Stimulated activated CD4-positive, alpha-beta T cell treated with anti-CD3 and anti-CD28 coated beads, Interleukin-12 subunit alpha, Interleukin-12 subunit beta, amount 100 ng/mL, for 24 hours (primary cell): ENCODE measurements around the gene GGN.
A peak's percentile ranks its signal among the peaks of the same experiment; 100 is the strongest.
"Not testable (repeated sequence)": the region's sequence is repeated elsewhere in the genome, so short reads cannot be mapped to it uniquely, and the experiment has no call there.

Source experiments
- DNase-seq, 2 experiments: peaks; one replicate each; pipeline ENCODE4 v3.0.0-alpha.2; 2020; ENCODE audit warnings: low read depth in 2 of 2

GGN gene

DNA sequence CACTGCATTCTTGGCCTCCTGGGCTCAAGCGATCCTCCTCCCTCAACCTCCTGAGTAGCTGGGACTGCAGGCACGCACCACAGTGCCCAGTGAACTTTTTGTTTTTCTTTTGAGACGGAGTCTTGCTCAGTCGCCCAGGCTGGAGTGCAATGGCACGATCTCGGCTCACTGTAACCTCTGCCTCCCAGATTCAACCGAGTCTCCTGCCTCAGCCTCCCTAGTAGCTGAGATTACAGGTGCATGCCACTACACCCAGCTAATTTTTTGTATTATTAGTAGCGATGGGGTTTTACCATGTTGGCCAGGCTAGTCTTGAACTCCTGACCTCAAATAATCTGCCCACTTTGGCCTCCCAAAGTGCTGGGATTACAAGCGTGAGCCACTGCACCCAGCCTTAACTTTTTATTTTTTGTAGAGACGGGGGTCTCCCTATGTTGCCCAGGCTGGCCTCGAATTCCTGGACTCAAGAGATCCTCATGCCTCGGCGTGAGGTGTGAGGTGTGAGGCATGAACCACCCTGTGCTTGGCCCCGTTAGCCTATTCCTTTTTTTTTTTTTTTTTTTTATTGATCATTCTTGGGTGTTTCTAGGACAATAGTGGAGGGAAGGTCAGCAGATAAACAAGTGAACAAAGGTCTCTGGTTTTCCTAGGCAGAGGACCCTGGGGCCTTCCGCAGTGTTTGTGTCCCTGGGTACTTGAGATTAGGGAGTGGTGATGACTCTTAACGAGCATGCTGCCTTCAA, 24.7 kb downstream of the GGN start:
- DNase-seq = not testable (repeated sequence)

DNA sequence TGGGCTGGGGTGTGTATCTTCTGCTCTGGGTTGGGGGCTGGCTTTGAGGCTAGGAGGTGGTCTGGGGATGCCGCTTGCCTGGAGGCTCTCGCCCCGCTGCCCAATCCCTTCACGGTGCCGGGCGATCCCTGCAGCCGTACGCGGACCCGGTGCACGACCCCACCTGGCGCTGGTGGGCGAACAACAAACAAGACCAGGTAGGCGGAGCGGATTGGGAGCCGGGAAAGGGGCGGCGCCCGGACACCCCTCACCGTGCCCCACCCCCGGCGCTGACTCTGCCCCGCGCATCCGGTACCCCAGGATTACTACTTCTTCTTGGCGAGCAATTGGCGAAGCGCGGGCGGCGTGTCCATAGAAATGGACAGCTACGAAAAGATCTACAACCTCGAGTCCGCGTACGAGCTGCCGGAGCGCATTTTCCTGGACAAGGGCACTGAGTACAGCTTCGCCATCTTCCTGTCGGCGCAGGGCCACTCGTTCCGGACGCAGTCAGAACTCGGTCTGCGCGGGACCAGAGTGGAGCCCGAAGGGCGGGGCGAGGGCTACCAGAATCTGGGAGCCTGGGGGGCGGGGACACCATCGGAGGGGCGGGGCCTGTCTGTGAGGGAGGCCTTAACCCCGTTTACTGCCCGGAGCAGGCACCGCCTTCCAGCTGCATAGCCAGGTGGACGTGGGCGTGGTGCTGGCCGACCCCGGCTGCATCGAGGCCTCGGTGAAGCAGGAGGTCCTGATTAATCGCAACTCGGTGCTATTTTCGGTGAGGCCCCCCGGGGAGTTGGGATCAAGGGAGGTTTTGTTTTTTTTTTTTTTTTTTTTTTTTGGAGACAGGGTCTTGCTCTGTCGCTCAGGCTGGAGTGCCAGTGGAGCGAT, 25.5 kb downstream of the GGN start:
- DNase-seq = peak; percentile 52 to 92

DNA sequence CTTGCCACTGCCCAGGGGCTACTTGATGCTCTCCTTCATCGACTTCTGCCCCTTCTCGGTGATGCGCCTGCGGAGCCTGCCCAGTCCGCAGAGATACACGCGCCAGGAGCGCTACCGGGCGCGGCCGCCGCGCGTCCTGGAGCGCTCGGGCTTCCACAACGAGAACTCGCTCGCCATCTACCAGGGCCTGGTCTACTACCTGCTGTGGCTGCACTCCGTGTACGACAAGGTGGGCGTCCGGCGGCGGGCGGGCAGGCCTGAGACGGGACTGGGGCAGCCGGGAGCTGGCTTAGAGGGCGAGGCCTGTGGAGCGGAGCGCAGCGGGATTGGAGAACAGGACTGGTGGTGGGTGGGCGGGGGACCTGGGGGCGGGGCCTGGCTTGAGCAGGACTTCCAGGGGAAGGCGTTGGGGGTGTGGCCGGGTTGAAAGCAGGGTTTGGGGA, 26.2 kb downstream of the GGN start:
- DNase-seq = peak; percentile 26 to 73

DNA sequence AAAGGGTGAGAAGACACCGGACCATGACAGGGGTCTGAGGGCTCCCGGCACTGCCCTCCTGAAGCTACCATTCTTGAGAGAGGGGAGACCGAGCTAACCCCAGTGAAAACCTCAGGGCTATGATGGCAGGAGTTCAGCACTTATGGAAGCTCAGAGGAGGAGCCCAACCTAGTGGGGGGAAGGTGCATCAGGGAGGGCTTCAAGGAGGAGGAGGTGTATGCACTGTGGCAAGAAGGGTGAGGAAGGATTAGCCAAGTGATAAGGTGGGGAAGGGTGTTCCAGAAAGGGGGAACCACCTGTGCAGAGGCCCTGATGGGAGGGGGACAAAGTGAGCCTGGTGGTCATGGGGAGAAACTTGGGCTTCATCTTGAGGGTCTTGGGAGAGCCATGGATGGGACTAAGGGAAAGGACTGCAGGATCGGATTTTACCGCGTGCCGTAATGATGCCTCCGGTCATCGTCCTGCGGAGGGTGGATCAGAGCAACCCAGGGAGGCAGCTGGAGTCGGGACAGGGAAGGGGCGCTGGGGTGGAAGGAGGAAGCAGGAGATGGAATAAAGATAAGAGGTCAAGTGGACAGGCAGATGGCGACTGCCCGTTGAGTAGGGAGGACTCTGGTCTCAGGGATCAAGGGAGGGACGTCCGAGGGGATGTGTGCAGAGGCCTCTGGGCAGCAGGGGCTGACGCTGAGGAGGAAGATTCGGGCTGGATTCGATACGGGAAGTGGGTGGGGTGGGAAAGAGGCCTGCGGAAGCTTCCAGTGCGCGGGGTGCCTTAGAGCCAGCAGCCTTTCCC, 26.8 kb downstream of the GGN start:
- no peak for DNase-seq

DNA sequence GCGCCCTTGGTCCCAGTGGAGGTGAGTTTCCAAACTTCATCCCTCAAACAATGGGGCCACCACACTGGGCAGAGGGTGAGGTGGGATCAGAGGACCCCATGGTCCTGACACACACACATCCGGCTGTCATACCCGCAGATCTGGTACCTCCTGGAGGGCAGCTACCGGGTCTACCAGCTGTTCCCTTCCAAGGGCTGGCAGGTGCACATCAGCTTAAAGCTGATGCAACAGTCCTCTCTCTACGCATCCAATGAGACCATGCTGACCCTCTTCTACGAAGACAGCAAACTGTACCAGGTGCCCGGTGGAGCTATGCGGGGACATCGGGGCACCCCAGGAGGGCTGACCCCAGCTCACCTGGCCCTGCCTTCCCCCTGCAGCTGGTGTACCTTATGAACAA, 27.5 kb downstream of the GGN start:
- DNase-seq = no peak

DNA sequence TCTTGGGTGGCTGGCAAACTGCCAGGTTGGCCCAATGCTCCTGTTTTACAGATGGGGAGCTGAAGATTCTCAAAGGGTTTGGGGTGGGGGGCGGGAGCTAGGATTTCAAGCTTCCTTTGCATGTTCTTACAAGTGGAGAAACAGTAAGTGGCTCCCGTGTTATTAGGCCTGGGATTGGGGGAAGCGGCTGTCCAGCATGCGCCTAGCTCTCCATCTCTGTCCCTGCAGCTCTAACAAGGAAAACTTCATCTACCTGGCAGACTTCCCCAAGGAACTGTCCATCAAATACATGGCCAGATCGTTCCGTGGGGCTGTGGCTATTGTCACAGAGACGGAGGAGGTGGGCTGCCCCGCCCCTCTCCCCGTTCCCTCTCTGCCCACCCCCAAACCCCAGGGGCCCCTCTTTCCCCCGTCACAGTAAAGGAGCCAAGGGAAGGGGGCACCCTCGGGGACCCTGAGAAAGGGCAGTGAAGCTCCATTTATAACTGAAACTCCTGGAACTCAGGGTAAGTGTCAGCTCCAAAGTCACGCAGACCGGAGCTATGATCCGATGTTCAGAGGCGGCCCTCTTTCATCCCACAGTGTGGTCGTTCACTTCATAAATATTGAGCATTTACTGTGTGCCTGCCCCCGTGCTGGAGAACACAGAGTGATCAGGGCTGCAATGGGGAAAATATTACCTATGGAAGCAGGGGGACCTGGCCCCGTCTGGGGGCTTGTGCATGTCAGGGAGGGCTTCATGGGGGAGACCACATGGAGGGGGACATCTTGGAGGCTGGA, 28.4 kb downstream of the GGN start:
- no peak for DNase-seq

DNA sequence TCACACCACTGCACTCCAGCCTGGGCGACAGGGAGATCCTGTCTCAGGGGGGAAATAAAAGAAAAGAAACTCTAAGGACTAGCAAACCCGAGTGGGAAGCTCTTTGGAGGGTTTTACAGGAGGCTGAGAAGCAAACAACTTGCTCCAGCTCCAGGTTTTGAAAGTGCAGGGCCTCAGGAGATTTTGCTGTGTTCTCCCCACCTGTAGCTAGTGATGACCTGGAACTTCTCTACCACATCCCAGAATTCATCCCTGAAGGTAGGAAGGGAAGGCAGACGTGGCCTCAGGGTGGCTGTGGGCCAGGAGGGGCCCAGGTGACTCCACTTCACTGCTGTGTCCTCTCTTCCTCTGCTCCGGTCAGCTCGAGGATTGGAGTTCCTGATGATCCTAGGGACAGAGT, 29.8 kb downstream of the GGN start:
- no peak for DNase-seq

DNA sequence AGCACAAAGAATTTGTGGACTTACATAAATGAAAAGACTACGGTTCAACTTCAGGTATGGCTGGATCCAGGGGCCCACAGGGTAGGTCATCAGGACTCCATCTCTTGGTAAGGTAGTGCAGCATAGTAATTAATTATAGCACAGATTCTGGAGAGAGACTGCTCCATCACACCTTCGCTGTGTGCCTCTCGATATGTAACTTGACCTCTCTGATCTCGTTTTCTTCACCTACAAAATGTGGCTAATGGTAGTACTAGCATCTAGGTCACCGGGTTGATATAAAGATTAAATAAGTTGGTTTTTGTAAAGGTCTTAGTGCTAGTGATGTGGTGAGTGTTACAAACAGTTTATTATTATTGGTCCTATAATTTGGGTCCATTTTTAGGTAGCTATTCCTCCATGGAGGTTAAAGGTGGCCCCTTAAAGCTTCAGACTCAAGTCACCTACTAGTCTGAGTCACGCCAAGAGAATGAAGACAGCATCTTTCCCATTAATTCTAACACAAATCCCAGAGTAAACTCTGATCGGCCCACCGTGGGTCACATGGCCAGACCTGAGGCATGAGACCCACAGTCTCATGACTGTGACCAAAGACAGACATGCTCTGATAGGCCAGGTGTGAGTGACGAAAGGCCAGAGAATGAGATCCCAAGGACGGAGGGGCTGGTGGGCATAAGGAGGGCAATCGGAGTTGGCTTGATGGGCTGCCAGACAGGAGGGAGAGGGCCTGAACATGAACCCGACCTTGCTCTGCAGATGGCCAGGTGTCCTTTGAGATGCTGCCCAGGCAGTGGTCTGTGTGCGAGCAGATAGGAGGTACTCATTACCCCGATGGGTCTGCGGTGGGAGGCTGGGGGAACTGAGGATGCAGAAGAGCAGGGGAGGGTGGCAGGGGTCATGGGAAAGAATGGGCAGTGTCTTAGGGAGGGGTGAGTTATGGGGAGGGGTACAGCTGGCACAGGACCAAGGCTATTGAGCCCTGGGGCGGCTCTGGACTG, 31.8 kb downstream of the GGN start:
- DNase-seq = no peak

DNA sequence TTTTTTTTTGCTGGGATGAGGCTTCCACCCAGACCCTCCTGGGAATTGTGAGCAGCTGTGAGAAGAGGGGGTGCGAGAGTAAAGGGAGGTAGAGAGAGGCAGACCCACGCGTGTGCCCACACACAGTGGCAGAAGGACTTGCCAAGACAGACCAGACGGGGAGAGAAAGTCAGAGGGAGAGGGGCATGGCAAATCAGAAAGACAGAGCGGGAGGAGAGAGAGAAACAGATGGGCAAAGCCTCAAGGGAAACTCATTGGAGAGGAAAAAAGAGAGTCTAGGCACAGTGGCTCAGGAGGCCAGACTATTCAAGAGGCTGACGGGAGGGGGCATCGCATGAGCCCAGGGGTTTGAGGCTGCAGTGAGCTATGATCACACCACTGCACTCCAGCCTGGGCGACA, 35.2 kb downstream of the GGN start:
- no peak for DNase-seq

DNA sequence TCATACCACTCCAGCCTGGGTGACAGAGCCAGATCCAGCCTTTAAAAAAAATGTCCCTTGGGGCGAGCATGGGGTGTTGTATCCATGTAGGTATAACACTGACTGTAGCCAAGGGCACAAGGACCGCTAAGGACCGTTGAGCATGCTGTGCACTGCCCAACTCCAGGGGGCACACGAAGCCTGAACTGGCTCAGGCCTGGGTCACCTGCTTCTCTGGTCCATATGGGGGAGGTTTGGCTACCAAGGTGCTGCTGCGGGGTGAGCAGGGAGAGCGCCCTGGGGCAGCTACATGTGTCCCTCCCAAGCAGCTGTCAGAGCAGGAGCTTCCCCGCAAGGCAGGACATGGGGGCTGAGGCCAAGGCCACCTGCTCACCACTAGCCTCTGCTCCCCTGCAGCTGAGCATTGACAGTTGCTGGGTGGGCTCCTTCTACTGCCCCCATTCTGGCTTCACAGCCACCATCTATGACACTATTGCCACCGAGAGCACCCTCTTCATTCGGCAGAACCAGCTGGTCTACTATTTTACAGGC, 35.9 kb downstream of the GGN start:
- DNase-seq = no peak

DNA sequence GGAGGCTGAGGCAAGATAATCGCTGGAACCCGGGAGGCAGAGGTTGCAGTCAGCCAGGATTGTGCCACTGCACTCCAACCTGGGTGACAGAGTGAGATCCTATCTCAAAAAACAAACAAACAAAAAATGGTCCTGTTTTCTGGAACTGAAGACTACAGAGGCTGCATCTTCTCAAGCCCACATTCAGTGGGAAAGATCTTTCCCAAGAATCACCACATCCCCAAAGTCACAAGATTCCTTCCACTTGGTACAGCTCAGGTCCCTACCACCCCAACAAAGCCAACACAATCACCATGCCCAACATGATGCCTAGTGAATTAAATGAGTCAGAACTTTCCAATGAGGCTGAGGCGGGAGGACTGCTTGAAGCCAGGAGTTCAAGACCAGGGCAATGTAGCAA, 37.0 kb downstream of the GGN start:
- DNase-seq = no peak

DNA sequence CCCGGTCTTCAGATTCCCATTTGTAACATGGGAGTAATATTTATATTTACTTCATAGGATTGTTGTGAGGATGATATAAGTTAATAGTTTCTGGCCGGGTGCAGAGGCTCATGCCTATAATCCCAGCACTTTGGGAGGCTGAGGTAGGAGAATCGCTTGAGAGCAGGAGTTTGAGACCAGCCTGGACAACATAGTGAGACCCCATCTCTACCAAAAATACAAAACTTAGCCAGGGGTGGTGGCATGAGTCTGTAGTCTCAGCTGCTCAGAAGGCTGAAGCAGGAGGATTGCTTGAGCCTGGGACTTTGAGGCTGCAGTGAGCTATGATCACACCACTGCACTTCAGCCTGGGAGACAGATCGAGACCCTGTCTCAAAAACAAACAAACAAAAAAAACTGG, 41.0 kb downstream of the GGN start:
- no peak for DNase-seq

DNA sequence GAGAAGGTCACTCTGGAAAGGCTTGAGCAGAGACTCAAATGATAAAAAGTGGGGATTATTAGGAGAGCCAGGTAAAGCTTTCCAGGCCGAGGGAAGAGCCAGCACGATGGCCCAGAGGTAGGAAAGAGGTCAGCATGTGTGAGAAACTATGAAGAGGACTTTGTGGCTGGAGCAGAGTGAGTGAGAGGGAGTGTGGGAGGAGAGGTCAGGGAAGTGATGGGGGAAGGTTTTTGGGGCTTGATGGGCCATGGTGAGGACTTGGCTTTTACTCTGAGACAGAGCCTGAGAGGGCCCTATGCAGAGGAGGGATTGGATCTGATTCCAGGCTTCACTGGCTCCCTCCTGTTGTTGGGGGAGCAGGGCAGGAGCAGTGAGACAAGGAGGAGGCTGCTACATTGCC, 46.9 kb downstream of the GGN start:
- no peak for DNase-seq

DNA sequence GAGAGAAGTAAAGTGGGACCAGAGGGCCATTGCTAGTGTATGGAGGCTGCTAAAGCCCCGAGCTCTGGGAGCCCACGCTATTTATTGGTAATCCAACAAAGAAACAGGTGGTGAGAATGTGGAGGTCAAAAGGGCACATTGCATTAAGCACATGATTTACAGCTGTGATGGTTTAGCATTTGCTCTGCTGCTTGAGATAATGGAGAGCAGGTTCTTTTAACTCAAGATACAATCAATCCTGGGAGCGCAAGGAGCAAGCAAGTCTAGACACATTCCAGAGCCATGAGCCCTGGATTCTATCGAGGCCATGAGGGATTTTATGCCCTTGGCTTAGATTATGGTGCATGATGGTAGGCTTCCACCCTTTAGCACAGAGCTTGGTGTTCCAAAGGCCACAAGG, 48.8 kb downstream of the GGN start:
- not testable (repeated sequence) for DNase-seq

DNA sequence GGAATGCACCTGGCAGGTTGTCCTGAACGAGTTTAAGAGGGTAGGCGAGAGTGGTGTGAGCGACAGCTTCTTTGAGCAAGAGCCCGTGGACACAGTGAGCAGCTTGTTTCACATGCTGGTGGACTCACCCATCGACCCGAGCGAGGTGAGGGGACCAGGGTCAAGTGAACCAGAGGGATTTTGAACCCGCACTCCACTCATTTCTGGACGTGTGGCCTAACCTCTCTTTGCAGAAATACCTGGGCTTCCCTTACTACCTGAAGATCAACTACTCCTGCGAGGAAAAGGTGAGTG, 50.5 kb downstream of the GGN start:
- no peak for DNase-seq

DNA sequence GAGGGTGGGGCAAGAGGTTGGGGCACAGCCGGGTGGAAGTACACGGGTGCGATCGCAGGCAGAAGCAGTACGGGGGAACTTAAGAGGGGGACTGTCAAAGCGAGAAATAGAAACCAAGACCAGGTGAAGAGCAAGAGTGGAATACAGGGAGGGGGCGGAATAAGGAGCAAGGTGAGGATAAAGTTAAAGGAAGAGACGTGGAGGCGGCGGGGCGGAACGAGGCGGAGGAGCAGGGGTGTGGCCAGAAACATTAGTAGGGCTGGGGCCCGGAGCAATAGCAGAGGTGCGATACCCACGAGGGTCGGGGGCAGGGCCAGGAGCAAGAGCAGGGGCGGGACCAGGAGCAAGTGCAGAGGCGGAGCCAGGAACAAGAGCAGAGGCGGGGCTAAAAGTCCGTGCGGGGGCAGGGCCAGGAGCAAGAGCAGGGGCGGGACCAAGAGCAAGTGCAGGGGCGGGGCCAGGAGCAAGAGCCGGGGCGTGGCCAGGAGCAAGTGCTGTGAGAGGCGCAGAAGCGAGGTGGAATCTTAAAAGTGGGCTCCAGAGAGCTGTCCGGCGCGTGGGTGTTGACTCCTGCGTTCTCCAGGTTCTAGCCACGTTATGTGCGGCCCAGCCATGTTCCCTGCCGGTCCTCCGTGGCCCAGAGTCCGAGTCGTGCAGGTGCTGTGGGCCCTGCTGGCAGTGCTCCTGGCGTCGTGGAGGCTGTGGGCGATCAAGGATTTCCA, 51.0 kb downstream of the GGN start:
- peak; percentile 94 to 97 for DNase-seq

DNA sequence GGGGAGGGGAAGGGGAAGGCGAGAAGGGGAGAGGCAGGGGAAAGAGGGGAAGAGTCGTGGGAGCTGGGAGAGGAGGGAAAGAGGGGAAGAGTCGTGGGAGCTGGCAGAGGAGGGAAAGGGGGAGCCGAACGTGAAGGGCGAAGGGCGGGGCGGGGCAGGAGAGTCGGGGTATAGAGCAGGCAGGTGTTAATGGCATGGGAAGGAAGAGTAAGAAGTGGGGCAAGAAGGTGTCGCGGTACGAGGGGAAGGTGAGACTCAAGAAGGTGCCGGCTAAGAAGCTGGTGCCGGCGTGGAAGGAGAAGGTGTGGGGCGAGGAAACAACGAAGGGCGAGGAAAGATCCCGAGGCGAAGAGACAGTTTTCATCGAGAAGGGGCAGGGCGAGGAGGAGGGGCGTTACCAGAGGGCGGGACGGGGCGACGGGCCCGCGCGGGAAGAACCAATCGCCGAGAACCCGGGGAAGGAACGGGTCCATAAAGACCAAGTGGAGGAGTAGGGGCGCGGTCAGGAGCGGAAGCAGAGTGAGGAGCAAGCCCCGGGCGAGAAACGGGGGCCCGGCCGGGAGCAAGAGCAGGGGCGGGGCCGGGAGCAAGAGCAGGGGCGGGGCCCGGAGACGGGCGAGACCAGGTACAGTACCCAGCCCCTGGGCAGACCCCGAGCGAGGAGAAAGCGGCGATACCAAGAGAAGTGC, 51.7 kb downstream of the GGN start:
- peak; percentile 90 to 96 for DNase-seq
